CD4-positive, alpha-beta T cell treated with Interleukin-6 for 4 hours (primary cell): Measurements from ENCODE around the gene ARPC4.
A peak's percentile ranks its signal among the peaks of the same experiment; 100 is the strongest.
"Not testable (repeated sequence)": the region's sequence is repeated elsewhere in the genome, so short reads cannot be mapped to it uniquely, and the experiment has no call there.

Source experiments
- DNase-seq: peaks from one replicate; pipeline ENCODE4 v3.0.0-alpha.2; 2020; ENCODE audit warnings: mixed read lengths

The ARPC4 gene

DNA sequence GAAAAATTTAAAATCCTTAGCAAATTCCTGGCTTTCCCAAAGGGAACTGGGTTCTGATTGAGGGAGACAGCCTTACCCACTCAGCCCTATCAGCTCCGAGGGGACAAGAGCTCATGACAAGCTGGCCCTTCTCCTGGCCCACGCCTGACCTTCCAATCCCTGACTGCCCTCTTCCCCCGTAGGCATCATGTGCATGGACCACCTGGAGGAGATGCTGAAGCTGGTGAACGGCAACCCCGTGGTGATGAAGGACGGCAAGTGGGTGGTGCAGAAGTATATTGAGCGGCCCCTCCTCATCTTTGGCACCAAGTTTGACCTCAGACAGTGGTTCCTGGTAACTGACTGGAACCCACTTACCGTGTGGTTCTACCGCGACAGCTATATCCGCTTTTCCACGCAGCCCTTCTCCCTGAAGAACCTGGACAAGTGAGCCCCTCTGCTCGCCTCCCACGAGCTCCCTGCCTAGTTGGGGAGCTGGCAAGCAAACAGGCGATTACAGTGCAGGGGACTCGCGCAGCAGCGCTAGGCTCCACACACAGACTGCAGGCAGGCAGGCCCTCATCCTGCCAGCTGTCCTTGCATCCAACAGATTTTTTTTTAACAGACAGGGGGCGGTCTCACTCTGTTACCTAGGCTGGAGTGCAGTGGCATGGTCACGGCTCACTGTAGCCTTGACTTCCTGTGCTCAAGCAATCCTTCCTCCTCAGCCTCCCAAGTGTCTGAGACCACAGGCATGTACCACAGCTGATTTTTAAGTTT lies 34.1 kb downstream of the ARPC4 start:
- DNase-seq: peak; percentile 19

DNA sequence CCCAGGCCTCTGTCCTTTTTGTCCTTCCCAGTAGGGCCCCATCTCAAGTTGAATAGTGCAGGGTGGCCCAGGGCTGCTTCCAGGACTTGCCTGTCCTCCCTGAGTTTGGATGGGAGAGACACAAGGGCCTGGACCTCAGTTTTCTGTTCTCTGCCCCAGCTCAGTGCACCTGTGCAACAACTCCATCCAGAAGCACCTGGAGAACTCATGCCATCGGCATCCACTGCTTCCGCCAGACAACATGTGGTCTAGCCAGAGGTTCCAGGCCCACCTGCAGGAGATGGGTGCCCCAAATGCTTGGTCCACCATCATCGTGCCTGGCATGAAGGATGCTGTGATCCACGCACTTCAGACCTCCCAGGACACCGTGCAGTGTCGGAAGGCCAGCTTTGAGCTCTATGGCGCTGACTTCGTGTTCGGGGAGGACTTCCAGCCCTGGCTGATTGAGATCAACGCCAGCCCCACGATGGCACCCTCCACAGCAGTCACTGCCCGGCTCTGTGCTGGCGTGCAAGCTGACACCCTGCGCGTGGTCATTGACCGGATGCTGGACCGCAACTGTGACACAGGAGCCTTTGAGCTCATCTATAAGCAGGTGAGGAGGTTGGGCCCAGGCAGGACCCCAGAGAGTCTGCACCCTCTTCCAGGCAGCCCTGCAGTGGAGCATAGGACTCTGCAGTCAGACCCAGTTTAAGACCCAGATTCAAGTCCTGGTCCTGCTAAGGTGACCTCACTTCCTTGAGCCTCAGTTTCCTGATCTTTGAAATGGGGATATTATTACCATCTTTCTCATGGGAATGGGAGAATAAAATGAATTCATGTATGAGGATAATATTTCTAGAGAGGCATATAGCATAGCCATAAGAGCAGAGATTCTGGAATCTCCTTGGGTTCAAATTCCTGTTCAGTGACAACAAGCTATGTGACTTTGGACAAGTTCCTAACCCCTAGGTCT lies 36.2 kb downstream of the ARPC4 start:
- no peak for DNase-seq

- no peak for DNase-seq
Measured at GRCh38 chr3:9831253-9831652, 38.4 kb downstream of the ARPC4 start.

DNA sequence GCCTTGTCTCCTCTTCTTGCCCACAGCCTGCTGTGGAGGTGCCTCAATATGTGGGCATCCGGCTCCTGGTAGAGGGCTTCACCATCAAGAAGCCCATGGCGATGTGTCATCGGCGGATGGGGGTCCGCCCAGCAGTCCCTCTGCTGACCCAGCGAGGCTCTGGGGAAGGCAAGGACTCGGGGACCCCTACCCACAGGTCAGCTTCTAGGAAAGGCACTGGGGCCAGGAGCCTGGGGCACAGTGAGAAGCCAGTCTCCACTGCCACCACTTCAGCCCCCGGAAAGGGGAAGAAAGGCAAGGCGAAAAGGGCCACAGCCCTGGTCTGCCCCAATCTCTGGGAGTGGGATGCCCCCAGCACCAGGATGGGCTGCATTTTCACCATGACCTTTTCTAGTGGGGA lies 40.2 kb downstream of the ARPC4 start:
- no peak for DNase-seq

DNA sequence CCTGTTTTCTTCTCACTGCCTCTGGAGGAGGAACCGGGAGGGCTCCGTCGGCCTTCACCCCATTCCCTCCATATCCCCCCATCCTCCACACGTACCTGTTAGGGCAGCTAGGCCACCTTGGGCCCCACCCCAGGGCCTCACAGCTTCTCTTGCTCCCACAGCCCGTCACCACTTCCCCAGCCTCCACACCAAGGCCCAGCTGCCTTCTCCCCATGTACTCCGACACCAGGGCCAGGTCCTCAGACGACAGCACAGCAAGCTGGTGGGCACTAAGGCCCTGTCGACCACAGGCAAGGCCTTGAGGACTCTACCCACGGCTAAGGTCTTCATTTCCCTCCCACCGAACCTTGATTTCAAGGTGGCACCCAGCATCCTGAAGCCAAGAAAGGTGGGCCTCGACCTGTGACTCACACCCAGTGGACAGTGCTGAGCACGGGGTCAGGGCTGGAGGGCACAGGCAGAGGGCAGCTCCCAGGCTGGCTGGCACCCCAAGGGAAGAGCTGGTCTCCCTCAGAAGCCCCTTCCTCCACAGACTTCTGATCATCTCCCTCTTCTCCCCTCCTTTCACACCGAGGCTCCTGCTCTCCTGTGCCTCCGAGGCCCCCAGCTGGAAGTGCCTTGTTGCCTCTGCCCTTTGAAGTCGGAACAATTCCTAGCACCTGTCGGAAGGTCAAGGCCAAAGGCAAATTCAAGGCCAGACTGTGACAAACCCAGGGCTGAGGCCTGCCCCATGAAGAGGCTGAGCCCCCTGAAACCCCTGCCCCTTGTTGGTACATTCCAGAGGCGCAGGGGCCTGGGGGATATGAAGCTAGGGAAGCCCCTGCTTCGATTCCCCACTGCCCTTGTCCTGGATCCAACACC lies 41.9 kb downstream of the ARPC4 start:
- DNase-seq: no peak

- no peak for DNase-seq
Measured at GRCh38 chr3:9837701-9838582, 45.1 kb downstream of the ARPC4 start.

- no peak for DNase-seq
Measured at GRCh38 chr3:9838856-9839255, 46.0 kb downstream of the ARPC4 start.

DNA sequence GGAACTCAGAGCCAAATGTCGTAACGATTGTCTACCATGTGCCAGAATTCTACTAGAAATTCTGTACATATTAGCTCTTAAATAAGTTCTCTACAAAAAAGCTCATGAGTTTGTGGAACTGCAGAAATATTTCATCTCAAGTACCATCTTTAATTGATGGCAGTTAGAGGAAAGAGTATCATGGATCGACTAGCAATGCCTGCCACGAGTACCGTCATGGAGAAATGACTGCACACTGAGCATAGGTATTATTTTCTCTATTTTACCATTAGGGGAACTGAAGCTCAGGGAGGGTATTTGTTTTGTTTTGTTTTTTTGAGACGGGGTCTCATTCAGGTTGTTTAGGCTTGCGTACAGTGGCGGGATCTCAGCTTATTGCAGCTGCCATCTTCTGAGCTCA lies 48.1 kb downstream of the ARPC4 start:
- DNase-seq: no peak

- DNase-seq: peak; percentile 95
Measured at GRCh38 chr3:9843715-9844438, 51.0 kb downstream of the ARPC4 start, which contains the start of gene RPUSD3. RPUSD3 (minus strand) TSS chr3:9844008; CDS start chr3:9843990, 18 bp downstream.

GRCh38 chr3:9846231-9846630 lies 53.3 kb downstream of the ARPC4 start:
- DNase-seq: no peak

DNA sequence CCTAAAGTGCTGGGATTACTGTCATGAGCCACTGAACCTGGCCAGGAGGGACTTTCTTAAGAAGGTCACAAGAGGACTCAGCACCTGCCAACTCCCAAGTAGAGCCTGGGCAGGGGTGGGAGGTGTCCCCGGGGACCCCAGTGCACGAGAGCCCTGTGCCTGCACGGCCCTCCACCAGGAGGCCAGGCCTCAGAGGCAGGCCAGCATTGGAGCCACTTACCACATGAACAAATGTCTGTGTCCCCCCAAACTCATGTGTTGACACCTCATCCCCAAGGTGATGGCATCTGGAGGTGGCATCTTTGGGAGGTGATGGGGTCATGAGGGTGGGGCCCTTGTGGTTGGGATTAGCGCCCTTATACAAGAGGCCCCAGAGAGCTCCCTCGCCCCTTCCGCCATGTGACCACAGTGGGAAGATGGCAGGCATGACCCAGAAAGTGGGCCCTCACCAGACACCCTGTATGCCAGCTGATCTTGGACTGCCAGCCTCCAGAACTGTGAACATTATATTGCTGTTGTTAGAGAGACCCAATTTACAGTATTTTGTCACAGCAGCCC lies 54.1 kb downstream of the ARPC4 start:
- no peak for DNase-seq

DNA sequence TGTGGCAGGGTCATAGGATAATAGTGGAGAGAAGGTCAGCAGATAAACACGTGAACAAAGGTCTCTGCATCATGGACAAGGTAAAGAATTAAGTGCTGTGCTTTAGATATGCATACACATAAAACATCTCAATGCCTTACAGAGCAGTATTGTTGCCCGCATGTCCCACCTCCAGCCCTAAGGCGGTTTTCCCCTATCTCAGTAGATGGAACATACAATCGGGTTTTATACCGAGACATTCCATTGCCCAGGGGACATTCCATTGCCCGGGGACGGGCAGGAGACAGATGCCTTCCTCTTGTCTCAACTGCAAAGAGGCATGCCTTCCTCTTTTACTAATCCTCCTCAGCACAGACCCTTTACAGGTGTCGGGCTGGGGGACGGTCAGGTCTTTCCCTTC lies 55.0 kb downstream of the ARPC4 start:
- not testable (repeated sequence) for DNase-seq

- DNase-seq: not testable (repeated sequence)
Measured at GRCh38 chr3:9848860-9849259, 56.0 kb downstream of the ARPC4 start.

DNA sequence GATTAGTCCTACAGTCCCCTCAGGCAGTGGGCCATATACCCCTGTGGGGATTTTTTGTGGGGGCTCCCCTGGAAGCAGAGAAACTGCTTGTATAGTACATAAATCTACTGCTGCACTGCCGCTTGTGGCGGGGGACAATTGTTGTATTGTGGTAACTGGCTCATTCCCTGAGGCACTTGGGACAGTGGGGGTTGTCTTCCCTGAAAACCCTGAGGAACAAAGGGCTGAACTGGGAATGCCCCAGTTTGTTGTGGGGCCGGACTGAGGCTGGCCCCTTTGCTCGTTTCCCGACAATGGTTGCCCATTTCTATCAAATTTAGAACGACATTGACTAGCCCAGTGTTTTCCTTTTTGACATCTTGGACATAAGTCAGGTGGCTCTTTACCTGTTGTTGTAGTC lies 58.5 kb downstream of the ARPC4 start:
- not testable (repeated sequence) for DNase-seq

DNA sequence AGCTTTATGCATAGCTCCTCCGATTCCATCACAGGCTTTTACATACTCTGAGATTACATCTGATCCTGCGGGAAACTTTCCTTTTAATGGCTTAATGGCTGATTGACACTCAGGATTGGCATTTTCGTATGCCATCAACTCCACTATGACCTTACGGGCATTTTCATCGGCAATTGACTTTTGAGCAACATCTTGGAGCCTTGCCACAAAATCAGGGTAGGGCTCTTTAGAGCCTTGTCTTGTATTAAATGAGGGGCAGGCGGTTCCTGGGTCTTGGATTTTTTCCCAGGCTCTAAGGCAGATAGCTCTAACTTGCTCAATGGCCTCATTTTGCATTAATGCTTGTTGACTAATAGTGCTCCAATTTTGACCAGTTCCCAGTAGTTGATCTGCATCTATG lies 59.0 kb downstream of the ARPC4 start:
- not testable (repeated sequence) for DNase-seq

- no peak for DNase-seq
Measured at GRCh38 chr3:9852528-9852927, 59.6 kb downstream of the ARPC4 start.

GRCh38 chr3:9854291-9854940 lies 61.5 kb downstream of the ARPC4 start:
- not testable (repeated sequence) for DNase-seq

DNA sequence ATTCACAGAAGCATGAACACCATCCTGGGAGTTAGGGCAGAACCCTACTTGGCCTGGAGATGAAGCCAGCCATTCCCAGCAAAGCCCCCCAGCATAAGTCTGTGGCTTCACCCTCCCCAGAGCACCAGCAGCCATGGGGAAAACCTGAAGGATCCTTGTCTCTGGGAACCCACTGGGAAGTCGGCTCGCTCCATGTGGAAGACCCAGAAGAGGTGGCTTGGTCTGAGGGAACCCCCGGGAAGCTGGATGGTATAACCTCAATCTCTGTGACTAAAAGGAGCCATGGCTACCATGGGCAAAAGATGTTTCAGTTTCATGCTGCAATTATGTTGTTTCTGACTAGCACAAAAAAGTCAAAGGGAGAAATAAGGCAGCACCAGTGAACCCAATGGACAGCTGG lies 62.7 kb downstream of the ARPC4 start:
- DNase-seq: no peak
